Testis (tissue), 2 donors: ENCODE results near the gene HHIPL1.

Source experiments
- CTCF ChIP-seq, 3 experiments: fragments of 450-650 bp in 2 of 3; fragments of 200-600 bp in 1 of 3; sonication (generic) in 1 of 3; IDR thresholded peaks; one replicate each; pipeline ENCODE4 v1.5.1; 2016 to 2019; ENCODE audit warnings: antibody characterized with exemption in 3 of 3, mild to moderate bottlenecking in 2 of 3, moderate library complexity in 1 of 3
- POLR2A ChIP-seq: fragments of 450-650 bp; IDR thresholded peaks from one replicate; pipeline ENCODE4 v1.6.1; 2017; ENCODE audit warnings: antibody characterized with exemption, mild to moderate bottlenecking, moderate library complexity

- no peak for TF ChIP-seq CTCF (IDR thresholded peaks at IDR 0.05)
- no peak for TF ChIP-seq POLR2A
Observed at GRCh38 chr14:99728981-99729451, 84.1 kb downstream of the HHIPL1 start.
